GM12873 (cell line): ENCODE measurements around the gene GLG1.

Source experiments
- TF ChIP-seq, protein P1 (sequence below): IDR thresholded peaks from 2 replicates; pipeline ENCODE4 v1.5.1; 2012; ENCODE audit warnings: low read depth, mild to moderate bottlenecking, moderate library complexity, low read length, control low read depth; ENCODE audit not compliant: insufficient read depth; ENCODE audit errors: missing control alignments

The GLG1 gene

DNA sequence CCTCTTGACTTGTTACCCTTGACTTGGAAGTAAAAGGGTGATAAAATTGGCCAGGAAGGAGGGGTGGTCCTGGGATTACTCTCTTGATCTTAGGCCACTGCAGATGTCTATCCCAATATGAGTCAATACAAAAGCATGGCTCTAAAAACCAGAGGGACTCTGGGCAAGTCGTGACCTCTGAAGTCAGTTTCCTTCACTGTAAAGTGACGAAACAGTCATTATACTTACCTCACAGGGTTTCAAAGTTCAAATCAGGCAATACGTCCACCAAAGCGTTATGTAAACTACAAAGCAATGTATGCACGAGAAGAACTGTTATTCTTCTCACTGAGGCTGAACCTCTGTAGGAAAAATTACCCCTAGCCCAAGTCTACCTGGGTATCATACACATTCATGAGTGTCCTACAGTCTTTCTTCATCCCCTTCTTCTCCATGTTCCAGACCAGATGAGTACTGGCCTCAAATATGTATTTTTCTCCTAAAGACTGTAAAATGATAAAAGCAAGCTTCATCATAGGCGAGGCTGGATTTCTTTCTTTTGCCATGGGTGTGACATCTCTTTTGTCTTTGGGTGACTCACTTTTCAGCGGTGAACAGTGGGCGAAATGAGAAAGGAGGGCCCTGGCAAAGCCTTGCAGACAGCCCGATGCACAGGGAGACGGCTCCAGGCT, 151.2 kb downstream of the GLG1 start:
- TF ChIP-seq, protein P1, sequence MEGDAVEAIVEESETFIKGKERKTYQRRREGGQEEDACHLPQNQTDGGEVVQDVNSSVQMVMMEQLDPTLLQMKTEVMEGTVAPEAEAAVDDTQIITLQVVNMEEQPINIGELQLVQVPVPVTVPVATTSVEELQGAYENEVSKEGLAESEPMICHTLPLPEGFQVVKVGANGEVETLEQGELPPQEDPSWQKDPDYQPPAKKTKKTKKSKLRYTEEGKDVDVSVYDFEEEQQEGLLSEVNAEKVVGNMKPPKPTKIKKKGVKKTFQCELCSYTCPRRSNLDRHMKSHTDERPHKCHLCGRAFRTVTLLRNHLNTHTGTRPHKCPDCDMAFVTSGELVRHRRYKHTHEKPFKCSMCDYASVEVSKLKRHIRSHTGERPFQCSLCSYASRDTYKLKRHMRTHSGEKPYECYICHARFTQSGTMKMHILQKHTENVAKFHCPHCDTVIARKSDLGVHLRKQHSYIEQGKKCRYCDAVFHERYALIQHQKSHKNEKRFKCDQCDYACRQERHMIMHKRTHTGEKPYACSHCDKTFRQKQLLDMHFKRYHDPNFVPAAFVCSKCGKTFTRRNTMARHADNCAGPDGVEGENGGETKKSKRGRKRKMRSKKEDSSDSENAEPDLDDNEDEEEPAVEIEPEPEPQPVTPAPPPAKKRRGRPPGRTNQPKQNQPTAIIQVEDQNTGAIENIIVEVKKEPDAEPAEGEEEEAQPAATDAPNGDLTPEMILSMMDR: no peak

- TF ChIP-seq, protein P1: no peak
Observed at GRCh38 chr16:74455213-74455612, 151.7 kb downstream of the GLG1 start.

DNA sequence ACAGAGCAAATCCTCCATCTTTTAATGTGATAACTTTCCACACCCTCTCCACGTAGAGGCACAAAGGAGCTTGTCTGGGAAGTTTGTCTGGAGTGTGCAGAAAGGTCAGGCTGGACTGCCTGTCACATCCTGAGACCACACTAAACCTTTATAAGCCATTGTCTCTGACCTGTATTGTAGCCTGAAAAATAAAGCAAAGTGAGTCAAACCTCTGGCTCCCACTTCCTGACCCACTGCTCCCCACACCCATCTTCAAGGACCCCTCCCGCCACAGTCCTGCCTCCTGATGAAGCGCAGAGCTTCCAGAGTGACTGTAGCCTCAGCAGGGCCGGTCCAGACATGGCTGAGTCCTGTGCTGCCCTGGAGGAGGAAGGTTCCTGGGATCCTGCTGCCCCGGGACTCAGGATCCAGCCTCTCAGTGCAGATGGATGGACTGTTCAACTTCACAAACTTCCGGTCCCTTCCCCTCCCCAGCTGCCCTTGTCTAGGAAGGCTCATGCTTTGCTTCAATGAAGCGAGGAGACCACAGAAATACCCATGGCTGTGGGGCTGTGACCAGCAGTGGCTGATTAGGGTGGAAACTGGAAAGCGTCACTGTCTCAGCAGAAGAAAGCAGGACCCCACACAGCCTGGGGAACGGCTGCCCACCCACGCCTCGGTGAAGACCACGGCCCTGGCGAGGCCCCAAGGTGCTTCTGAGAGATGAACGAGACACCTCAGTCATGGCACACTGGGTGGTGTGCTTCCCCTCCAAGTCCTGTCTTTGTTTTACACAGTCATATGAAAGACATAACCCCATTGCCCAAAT, 154.8 kb downstream of the GLG1 start:
- TF ChIP-seq, protein P1: no peak

DNA sequence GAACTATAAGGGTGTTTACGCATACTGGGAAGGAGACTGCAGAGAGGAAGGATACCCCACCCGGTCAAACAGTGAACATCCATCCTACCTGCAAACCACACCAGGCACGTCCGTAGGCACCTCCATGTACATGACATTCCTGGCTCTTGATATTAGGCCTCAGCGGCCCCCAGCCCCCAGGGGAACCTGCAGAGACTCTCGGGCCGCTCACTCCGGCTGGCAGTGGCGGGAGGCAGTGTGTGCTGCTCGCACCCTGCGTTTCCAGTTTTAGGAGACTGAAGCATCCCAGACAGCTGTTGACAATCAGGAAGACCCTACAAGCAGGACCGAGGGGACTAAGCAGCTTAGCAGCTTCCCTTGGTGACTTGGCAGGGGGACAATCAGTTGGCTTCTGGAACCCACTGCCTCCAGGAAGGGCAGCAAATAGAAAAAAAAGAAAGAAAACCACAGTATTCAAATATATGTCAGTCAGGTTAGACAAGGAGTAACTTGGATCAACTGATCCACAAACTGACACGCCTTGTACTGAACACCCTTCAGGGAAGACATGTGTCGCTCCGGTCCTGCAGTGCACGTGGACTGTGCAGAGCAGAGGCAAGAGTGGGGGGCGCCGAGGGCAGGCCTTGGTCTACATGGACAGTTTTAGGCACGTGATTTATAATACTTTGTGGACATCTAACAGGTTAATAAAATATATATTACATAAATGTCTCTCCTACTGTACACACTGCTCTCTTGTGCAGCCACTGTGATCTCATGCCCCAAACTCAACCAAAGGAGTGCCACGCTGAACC, 155.8 kb downstream of the GLG1 start:
- TF ChIP-seq, protein P1: no peak

- TF ChIP-seq, protein P1: no peak
Observed at GRCh38 chr16:74450236-74450635, 156.7 kb downstream of the GLG1 start.

DNA sequence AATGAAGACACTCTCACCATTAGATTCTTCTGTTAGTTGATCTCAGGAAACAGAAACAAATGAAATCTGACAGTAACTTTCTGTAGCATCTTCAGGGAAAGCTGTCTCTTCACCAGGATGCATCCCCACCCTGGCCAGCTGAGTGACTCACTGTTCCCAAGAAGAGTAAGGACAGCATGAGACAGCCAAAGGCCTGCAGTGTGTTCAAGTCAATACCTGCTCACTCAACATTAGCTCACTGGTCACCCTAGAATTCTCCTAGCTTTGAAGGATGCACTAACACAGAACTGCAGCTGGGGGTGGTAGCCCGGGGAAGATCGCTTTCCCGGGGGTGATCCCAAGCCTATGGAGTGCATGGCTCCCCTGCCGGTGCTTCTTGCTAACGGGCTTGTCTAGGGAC, 157.4 kb downstream of the GLG1 start:
- TF ChIP-seq, protein P1: no peak

- TF ChIP-seq, protein P1: no peak
Observed at GRCh38 chr16:74448990-74449389, 157.9 kb downstream of the GLG1 start.
